Neural cell (in vitro differentiated cells): ENCODE measurements around the gene NACC1.

ENCODE experiments used
- EZH2 ChIP-seq: fragments of 200-600, 300-800 bp; shearing (Covaris generic), sonication (generic); IDR thresholded peaks from 2 replicates; pipeline ENCODE4 v1.6.1; 2014; ENCODE audit warnings: antibody characterized with exemption, low read length, borderline replicate concordance, mild to moderate bottlenecking; ENCODE audit not compliant: insufficient read depth, poor library complexity, severe bottlenecking
- POLR2AphosphoS5 ChIP-seq: IDR thresholded peaks from 2 replicates; pipeline ENCODE4 v1.6.1; 2012
- SMC3 ChIP-seq: fragments of 450-650 bp; conservative IDR thresholded peaks from 2 replicates; pipeline ENCODE4 v1.6.1; 2014; ENCODE audit warnings: antibody characterized with exemption, mild to moderate bottlenecking, moderate library complexity; ENCODE audit not compliant: poor library complexity
- TF ChIP-seq, protein P1 (sequence below): fragments of 450-650 bp; IDR thresholded peaks from 2 replicates; pipeline ENCODE4 v1.5.1; 2014; ENCODE audit warnings: antibody characterized with exemption, mild to moderate bottlenecking, moderate library complexity; ENCODE audit not compliant: poor library complexity, severe bottlenecking
- TF ChIP-seq, protein P2 (sequence below): IDR thresholded peaks from 2 replicates; pipeline ENCODE4 v1.6.1; 2012; ENCODE audit warnings: borderline replicate concordance

DNA sequence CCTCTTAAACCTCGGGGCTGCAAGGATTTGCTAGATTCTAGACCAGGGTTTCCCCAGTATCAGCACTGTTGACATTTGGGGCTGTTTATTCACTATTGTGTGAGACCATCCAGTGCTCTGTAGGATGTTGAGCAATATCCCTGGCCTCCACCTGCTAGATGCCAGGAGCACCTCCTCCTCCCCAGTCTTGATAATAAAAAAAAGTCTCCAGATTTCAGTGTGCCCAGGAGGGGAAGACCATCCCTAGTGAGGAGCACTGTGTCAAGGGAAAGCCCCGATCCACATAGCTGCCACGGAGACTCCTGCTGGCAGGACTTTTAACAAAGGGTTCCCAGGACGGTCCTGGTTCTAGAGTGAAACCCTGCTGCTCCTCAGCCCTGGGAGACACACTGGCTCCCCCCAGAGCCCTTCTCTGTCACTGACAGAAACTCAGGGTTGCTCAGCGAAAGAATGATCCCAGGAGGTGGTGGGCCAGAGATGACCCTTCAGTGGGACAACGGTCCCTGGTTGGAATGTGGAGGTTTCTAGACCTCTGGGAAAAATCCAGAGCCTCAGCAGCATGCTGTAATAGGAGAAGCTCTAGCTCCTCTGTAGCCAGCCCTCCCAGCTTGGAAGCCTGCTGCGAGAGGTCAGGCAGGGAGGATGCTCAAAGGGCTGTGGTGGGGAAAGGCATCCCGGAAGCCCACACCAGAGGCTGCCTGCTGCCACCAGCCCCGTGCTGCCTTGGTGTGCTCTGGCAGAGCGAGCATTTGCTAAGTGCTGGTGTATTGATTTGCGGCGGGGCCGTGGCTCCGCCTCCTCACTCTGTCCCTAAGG lies 35.7 kb upstream of the NACC1 start:
- TF ChIP-seq EZH2 = no peak
- no peak for TF ChIP-seq POLR2AphosphoS5
- TF ChIP-seq, protein P1, sequence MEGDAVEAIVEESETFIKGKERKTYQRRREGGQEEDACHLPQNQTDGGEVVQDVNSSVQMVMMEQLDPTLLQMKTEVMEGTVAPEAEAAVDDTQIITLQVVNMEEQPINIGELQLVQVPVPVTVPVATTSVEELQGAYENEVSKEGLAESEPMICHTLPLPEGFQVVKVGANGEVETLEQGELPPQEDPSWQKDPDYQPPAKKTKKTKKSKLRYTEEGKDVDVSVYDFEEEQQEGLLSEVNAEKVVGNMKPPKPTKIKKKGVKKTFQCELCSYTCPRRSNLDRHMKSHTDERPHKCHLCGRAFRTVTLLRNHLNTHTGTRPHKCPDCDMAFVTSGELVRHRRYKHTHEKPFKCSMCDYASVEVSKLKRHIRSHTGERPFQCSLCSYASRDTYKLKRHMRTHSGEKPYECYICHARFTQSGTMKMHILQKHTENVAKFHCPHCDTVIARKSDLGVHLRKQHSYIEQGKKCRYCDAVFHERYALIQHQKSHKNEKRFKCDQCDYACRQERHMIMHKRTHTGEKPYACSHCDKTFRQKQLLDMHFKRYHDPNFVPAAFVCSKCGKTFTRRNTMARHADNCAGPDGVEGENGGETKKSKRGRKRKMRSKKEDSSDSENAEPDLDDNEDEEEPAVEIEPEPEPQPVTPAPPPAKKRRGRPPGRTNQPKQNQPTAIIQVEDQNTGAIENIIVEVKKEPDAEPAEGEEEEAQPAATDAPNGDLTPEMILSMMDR = peak; percentile 17
- TF ChIP-seq, protein P2, sequence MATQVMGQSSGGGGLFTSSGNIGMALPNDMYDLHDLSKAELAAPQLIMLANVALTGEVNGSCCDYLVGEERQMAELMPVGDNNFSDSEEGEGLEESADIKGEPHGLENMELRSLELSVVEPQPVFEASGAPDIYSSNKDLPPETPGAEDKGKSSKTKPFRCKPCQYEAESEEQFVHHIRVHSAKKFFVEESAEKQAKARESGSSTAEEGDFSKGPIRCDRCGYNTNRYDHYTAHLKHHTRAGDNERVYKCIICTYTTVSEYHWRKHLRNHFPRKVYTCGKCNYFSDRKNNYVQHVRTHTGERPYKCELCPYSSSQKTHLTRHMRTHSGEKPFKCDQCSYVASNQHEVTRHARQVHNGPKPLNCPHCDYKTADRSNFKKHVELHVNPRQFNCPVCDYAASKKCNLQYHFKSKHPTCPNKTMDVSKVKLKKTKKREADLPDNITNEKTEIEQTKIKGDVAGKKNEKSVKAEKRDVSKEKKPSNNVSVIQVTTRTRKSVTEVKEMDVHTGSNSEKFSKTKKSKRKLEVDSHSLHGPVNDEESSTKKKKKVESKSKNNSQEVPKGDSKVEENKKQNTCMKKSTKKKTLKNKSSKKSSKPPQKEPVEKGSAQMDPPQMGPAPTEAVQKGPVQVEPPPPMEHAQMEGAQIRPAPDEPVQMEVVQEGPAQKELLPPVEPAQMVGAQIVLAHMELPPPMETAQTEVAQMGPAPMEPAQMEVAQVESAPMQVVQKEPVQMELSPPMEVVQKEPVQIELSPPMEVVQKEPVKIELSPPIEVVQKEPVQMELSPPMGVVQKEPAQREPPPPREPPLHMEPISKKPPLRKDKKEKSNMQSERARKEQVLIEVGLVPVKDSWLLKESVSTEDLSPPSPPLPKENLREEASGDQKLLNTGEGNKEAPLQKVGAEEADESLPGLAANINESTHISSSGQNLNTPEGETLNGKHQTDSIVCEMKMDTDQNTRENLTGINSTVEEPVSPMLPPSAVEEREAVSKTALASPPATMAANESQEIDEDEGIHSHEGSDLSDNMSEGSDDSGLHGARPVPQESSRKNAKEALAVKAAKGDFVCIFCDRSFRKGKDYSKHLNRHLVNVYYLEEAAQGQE = no peak
- TF ChIP-seq SMC3 = no peak
